Anterior cingulate cortex (tissue), 58 donors: ENCODE data around the gene BCAS1.
A peak's percentile ranks its signal among the peaks of the same experiment; 100 is the strongest.
"Not testable (repeated sequence)": the region's sequence is repeated elsewhere in the genome, so short reads cannot be mapped to it uniquely, and the experiment has no call there.

Source experiments
- DNase-seq, 58 donors: peaks; one replicate each; lab custom pipeline; 2025; lab: John Stamatoyannopoulos, UW

The BCAS1 gene

GRCh38 chr20:53934421-53935343 is 135.7 kb downstream of the BCAS1 start:
- no peak for DNase-seq

- no peak for DNase-seq
Measured at GRCh38 chr20:53933232-53933846, 137.1 kb downstream of the BCAS1 start.

GRCh38 chr20:53932655-53933192 is 137.7 kb downstream of the BCAS1 start:
- DNase-seq: not testable (repeated sequence)

GRCh38 chr20:53931597-53931996 is 138.8 kb downstream of the BCAS1 start:
- DNase-seq: no peak

- DNase-seq: no peak
Measured at GRCh38 chr20:53930651-53931504, 139.5 kb downstream of the BCAS1 start.

GRCh38 chr20:53929974-53930650 is 140.3 kb downstream of the BCAS1 start:
- DNase-seq: no peak

GRCh38 chr20:53929399-53929798 is 141.0 kb downstream of the BCAS1 start:
- no peak for DNase-seq

- DNase-seq: no peak
Measured at GRCh38 chr20:53927990-53928389, 142.4 kb downstream of the BCAS1 start.

GRCh38 chr20:53926428-53927028 is 143.9 kb downstream of the BCAS1 start:
- peak in 2 of 58 donors; percentile 10 to 40 for DNase-seq

GRCh38 chr20:53925651-53926401 is 144.6 kb downstream of the BCAS1 start:
- no peak for DNase-seq

- no peak for DNase-seq
Measured at GRCh38 chr20:53923566-53924369, 146.6 kb downstream of the BCAS1 start.

- no peak for DNase-seq
Measured at GRCh38 chr20:53922901-53923314, 147.5 kb downstream of the BCAS1 start.

- no peak for DNase-seq
Measured at GRCh38 chr20:53921443-53921973, 148.9 kb downstream of the BCAS1 start.

GRCh38 chr20:53920647-53921245 is 149.6 kb downstream of the BCAS1 start:
- no peak for DNase-seq

- no peak for DNase-seq
Measured at GRCh38 chr20:53919886-53920285, 150.5 kb downstream of the BCAS1 start.

- DNase-seq: no peak
Measured at GRCh38 chr20:53918949-53919361, 151.4 kb downstream of the BCAS1 start.

GRCh38 chr20:53918020-53918311 is 152.4 kb downstream of the BCAS1 start:
- no peak for DNase-seq
